ENCODE measurements around the gene HDAC4. TPM values are rescaled to one million over a fixed set of nuclear protein-coding genes. Genes with fewer than 3 reads are reported as not detected.

HDAC4 gene
- total RNA-seq, 6 donors from 2014 or later: 16.1 to 108 (median 45.0) TPM

GRCh38 chr2:239012936-239013677, 387.7 kb downstream of the HDAC4 start:
- Histone ChIP-seq H3K36me3 (no peaks in the 10 kb centered on the region), H3K4me1 (no peaks in the 10 kb centered on the region), H3K27ac (no peak overlapping the region), H3K4me3 (no peak overlapping the region), H3K9me3 (no peaks in the 10 kb centered on the region), H3K27me3 (no peaks in the 10 kb centered on the region)
- no peak for TF ChIP-seq POLR2A (IDR thresholded peaks at IDR 0.05)
- no peak for TF ChIP-seq CTCF (IDR thresholded peaks at IDR 0.05)
- TF ChIP-seq POLR2AphosphoS5 (IDR thresholded peaks at IDR 0.05): no peak
- no peak for TF ChIP-seq EP300 (IDR thresholded peaks at IDR 0.05)
- DNase-seq (no peak), ATAC-seq (ENCODE audit: low FRiP score in 2 of 2) (peak in 1 of 2 donors; percentile 24)
- WGBS, 2 donors: 78 to 85% methylated on average over 4 to 13 of the region's 13 CpGs

GRCh38 chr2:239012228-239012627, 388.6 kb downstream of the HDAC4 start:
- no peak overlapping the region for H3K4me3 ChIP-seq
- no peaks in the 10 kb centered on the region for H3K9me3 ChIP-seq
- no peak overlapping the region for H3K27ac ChIP-seq
- WGBS, 2 donors: 78 to 87% methylated on average over 6 to 7 of the region's 9 CpGs
- ATAC-seq (ENCODE audit: low FRiP score in 2 of 2) (no peak), DNase-seq (peak in 1 of 2 donors; percentile 39)
- TF ChIP-seq POLR2A (IDR thresholded peaks at IDR 0.05) (no peak), CTCF (IDR thresholded peaks at IDR 0.05) (no peak), EP300 (IDR thresholded peaks at IDR 0.05) (no peak), POLR2AphosphoS5 (IDR thresholded peaks at IDR 0.05) (no peak)
- H3K27me3 ChIP-seq: no peaks in the 10 kb centered on the region
- H3K36me3 ChIP-seq: no peaks in the 10 kb centered on the region
- no peaks in the 10 kb centered on the region for H3K4me1 ChIP-seq

- 60 to 65% methylated on average over 5 to 12 of the region's 12 CpGs for WGBS, 2 donors
- Histone ChIP-seq H3K4me1 (no peaks in the 10 kb centered on the region), H3K36me3 (no peaks in the 10 kb centered on the region), H3K4me3 (no peak overlapping the region), H3K27ac (no peak overlapping the region), H3K9me3 (no peaks in the 10 kb centered on the region), H3K27me3 (no peaks in the 10 kb centered on the region)
- peak in 1 of 2 donors; percentile 59 for DNase-seq
- no peak for ATAC-seq (ENCODE audit: low FRiP score in 2 of 2)
- no peak for TF ChIP-seq CTCF (IDR thresholded peaks at IDR 0.05)
- no peak for TF ChIP-seq EP300 (IDR thresholded peaks at IDR 0.05)
- no peak for TF ChIP-seq POLR2A (IDR thresholded peaks at IDR 0.05)
- no peak for TF ChIP-seq POLR2AphosphoS5 (IDR thresholded peaks at IDR 0.05)
Observed at GRCh38 chr2:239009589-239009961, 391.2 kb downstream of the HDAC4 start.

GRCh38 chr2:239008677-239009588, 391.9 kb downstream of the HDAC4 start:
- no peak for DNase-seq
- H3K27ac ChIP-seq: no peak overlapping the region
- H3K4me1 ChIP-seq: no peaks in the 10 kb centered on the region
- H3K4me3 ChIP-seq: no peak overlapping the region
- ATAC-seq (ENCODE audit: low FRiP score in 2 of 2): no peak
- H3K36me3 ChIP-seq: no peaks in the 10 kb centered on the region
- H3K27me3 ChIP-seq: no peaks in the 10 kb centered on the region
- no peaks in the 10 kb centered on the region for H3K9me3 ChIP-seq
- 72 to 85% methylated on average over 35 of the region's 35 CpGs for WGBS, 2 donors
- TF ChIP-seq CTCF (IDR thresholded peaks at IDR 0.05) (no peak), POLR2A (IDR thresholded peaks at IDR 0.05) (no peak), EP300 (IDR thresholded peaks at IDR 0.05) (no peak), POLR2AphosphoS5 (IDR thresholded peaks at IDR 0.05) (no peak)
